Omental fat pad (tissue), 4 donors: ENCODE data around the gene CASR. TPM values are rescaled to one million over a fixed set of nuclear protein-coding genes. Genes with fewer than 3 reads are reported as not detected.

Experiments
- ATAC-seq: fragments of 150-250 bp; one replicate; pipeline ENCODE4 v1.9.1; 2016; ENCODE audit warnings: mild to moderate bottlenecking, moderate library complexity; ENCODE audit not compliant: low FRiP score
- DNase-seq: peaks from one replicate; pipeline ENCODE4 v3.0.0-alpha.2; 2019; ENCODE audit warnings: low spot score
- CTCF ChIP-seq, 3 donors: fragments of 450-650 bp; IDR thresholded peaks; one replicate each; pipeline ENCODE4 v1.5.1; 2016 to 2017; ENCODE audit warnings: antibody characterized with exemption in 3 of 3, mild to moderate bottlenecking in 3 of 3, moderate library complexity in 2 of 3
- total RNA-seq, 4 donors: library from RNA; depleted of rRNA; stranded (reverse); fragments of >200 nt; gene quantifications; one replicate each; pipeline ENCODE4 v1.1.0, GENCODE V29; 2016

Gene CASR
- total RNA-seq, 4 donors from 2014 or later = not detected

- DNase-seq = no peak
- ATAC-seq = no peak
- no peak for TF ChIP-seq CTCF (IDR thresholded peaks at IDR 0.05)
Measured at GRCh38 chr3:122231465-122232157, 48.1 kb downstream of the CASR start.

GRCh38 chr3:122232485-122232884 lies 49.0 kb downstream of the CASR start:
- DNase-seq (no peak), ATAC-seq (no peak)
- no peak for TF ChIP-seq CTCF (IDR thresholded peaks at IDR 0.05)

GRCh38 chr3:122233101-122233952 lies 49.9 kb downstream of the CASR start:
- TF ChIP-seq CTCF (IDR thresholded peaks at IDR 0.05) = no peak
- ATAC-seq (no peak), DNase-seq (no peak)

- no peak for ATAC-seq
- no peak for TF ChIP-seq CTCF (IDR thresholded peaks at IDR 0.05)
- DNase-seq = no peak
Measured at GRCh38 chr3:122234117-122234516, 50.6 kb downstream of the CASR start.

- ATAC-seq = no peak
- DNase-seq = no peak
- TF ChIP-seq CTCF (IDR thresholded peaks at IDR 0.05) = no peak
Measured at GRCh38 chr3:122235147-122235546, 51.7 kb downstream of the CASR start.

GRCh38 chr3:122239112-122239511 lies 55.6 kb downstream of the CASR start:
- ATAC-seq (no peak), DNase-seq (no peak)
- no peak for TF ChIP-seq CTCF (IDR thresholded peaks at IDR 0.05)
